SW 1271 (cell line): Measurements from ENCODE around the gene LIMA1.
"Not testable (repeated sequence)": the region's sequence is repeated elsewhere in the genome, so short reads cannot be mapped to it uniquely, and the experiment has no call there.

ENCODE experiments used
- DNase-seq, 2 experiments: peaks; one replicate each; lab custom pipeline; 2025; lab: John Stamatoyannopoulos, UW

Gene LIMA1

DNA sequence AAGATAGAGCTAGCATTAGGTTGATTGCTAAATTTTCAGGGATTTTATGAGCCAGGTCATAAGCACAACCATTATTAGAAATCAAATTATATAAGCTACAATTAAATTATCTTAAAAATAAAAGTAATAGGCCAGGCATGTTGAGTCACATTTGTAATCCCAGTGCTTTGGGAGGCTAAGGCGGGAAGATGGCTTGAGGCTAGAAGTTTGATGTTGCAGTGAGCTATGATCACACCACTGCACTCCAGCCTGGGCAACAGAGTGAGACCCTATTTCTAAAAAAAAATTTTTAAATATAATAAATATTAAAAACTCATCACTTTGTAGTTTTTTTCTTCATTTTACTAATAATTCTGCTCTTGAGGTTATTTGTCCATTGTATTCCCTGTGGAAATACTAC, 1.9 kb upstream of the LIMA1 start:
- no peak for DNase-seq

DNA sequence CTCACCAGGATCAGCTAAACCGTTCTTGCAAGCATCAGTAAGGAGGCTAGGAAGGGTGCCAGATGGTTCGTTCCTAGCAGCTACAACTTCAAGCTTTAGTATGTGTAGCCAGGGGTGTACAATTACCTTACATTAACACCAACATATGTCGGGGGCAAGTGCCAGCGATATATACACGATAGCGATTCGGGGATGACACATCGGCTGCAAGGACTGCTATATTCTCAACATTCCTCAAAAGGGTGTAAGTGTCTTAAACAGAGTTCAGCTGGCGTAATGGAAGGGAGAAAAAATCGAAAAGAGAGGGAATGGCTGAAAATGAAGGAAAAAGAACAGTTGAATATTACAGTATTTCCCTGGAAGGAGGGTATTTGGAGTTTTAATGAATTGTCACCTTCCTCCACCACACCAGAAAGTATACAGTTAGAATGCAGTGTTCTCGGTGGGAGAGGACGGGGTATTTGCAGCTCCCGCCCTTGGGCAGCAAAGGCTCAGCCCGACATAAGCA, 545 bp downstream of the LIMA1 start:
- no peak for DNase-seq

DNA sequence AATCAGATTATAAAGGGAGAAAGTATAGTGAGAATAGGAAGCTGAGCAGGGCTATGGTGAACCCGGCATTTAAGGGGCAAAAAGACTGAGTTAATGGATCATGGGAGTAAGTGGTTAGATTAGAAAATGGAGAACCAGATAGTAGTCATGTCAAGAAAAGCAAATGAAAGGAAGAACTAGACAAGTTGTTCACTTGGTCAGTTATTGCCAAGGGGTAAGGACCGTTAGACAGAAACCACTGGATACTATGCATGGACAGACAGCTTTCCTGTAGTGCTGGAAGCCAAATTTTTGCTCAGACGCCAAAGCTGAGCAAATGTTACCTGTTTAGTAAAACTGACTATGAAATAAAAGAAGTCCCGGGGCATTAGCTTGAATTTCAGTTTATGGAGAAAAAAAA, 3.8 kb downstream of the LIMA1 start:
- DNase-seq, result no peak

DNA sequence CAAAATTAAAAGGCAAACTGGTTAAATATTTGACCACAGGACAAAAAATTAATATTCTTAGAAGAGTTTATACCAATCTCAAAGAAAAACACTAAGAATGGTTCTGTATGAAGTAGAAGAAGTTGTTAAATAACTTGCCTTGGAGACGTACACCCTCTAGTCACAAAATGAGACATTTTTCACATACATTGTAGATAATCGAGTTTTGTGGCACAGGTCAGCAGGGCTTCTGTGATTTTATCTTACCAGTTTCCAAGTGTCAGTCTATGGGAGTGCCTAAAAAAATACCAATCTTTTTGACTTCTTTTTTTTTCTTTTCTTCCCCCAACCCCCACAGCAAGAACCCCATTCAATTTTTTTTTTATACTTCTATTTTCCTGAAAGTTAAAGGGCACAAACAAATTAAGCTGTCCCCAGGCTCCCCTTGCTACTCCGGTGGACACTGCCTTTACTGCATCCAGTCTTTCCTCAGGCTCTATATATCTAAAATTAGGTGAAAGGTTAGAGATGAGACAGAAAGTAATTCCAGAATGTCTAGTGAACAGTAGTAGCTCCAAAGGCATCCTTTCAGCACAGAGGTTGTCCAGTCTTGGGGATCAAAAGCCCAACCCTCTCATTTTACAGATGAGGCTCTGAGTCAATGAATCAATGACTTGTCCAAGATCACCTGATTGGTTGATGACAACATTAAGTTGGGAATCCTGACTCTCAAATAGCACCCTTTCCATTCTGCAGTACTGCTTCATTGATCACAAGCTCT, 6.2 kb downstream of the LIMA1 start:
- DNase-seq, result no peak

DNA sequence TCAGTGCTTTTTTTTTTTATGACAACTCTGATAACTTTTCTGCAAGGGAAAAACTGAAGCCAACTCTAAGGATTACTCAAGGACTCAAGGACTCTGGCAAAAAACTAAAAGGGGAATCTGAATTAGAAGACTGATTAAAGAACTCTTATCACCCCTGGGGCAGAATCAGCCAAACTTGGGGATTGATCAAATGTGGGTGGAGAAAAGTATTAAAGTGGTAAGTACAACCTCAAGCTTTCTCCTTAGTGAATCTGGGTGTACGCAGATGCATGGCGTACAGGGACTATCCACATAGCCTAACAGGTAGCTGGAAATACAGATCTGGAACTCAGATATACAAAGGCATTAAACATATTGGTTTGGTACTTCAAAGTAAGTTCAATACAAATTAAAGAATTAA, 7.3 kb downstream of the LIMA1 start:
- DNase-seq, result no peak

DNA sequence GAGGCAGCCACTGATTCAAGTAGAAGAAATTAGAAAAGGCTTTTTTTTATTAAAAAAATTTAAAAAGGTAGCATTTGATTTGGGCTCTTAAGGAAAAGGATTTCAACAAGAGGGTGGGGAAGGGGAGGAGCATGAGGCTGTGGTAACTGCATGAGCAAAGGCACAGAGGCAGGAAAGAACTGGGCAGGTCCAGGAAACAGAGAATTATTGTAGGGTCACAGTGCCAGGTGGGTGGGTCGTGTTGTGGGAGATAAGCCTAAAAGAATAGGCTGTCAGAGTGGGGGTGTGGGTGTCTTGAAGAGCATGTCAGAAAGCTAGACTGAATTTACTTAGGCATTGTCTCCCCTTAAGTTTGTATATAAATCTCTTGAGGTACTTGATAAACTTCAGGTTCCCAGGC, 7.8 kb downstream of the LIMA1 start:
- no peak for DNase-seq

DNA sequence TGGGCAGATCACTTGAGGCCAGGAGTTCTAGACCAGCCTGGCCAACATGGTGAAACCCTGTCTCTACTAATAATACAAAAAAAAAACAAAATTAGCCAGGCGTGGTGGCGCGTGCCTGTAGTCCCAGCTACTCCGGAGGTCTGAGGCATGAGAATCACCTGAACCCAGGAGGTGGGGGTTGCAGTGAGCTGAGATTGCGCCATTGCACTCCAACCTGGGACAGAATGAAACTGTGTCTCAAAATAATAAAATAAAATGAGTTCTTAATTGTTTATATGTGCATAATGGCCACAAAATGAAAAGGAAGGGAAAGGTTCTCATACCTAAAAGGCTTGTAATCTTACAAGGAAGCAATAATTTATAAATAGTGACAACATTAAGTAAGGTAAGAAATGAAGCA, 8.2 kb downstream of the LIMA1 start:
- DNase-seq, result not testable (repeated sequence)

DNA sequence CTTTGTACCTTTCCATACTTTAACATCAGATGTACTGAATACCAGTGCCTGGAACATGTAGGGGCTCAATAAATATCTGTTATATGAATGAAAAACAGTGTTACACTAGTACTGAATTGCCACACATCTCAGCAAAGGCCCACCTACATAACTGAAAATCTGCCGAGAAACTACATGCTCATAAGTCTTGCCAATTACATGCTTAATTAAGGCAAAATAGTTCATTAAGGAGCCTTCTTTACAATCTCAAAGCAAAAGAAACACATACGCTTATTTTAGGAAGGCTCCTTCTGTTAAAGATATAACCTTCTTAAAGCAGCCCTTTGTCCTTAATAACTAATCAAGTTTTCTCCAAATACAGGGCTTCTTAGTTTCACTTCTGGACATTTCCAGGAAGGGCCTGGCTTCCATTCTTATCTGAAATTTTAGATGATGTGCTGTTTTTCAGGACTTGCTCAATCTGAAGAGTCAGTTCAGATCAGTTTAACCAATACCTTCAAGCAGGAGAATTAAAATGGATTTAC, 11.5 kb downstream of the LIMA1 start:
- DNase-seq, result no peak

DNA sequence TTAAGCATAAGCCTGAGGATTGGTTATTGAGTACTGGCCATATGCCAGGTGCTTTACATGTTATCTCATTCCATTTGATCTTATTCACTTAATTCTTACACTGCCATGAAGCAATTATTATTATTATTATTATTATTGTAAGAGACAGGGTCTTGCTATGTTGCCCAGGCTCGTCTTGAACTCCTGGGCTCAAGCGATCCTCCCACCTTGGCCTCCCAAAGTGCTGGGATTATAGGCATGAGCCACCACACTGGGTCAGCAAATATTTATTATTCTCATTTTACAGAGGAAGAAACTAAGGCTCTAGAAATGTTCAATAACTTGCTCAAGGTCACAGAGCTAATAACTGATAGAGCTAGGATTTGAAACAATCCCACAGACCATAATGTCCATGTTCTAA, 14.8 kb downstream of the LIMA1 start:
- no peak for DNase-seq

DNA sequence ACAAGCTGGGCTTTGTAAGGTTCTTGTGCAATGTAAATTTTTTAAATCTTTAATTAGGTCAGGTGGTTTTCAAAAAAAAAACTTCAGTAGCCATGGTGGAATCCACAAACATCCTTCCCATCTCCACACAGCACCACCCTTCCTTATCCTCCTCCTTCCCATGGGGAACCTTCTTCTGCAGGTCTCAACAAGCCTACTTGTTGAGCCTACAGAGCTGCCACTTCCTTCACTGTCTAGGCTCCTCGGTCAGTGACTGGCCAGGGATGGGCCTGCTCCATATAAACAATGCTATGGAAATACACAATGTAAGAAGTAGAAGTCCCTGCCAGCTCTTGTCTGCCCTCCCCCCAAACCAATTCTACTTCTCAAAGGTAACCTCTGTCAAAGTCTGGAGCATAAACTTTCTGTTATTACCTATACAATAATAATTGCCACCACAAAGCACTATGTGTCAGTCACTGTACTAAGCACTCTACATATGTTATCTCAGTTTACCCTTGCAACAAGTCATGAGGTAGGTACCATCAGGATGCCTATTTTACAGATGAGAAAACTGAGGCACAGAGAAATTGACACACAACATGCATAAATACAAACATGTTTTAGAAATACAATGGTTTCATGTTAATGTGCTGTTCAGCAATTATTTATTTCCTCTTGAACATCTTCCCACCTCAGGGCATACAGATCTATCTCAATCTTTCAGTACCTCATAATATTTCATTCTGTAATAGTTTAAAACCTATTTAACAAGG, 17.4 kb downstream of the LIMA1 start:
- no peak for DNase-seq

DNA sequence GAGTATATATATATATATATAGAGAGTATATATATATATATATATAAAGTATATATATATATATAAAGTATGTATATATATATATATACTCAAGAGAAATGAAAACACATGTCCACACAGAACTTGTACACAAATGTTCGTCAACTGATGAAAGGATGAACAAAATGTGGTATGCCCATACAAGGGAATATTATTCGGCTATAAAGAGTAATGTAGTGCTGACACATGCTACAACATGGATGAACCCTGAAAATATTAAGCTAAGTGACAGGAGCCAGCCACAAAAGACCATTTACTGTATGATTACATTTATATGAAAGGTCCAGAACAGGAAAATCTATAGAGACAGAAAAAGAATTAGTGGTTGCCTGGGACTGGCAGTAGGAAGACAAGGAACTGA, 19.5 kb downstream of the LIMA1 start:
- no peak for DNase-seq

DNA sequence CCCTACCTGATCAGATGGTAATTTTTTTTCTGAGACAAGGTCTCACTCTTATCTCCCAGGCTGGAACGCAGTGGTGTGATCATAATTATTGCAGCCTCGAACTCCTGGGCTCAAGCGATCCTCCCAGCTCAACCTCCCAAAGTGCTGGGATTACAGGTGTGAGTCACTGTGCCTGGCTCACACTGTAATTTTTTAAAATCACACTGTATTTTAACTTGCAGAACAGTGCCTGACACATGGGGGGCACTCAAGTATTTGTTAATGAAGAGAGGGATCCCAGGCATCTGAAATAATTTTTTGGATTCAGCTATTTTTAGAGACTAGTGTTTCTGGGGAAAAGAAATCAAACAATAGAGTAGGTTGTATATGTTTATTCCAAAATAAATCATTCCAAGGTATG, 21.7 kb downstream of the LIMA1 start:
- DNase-seq, result no peak

DNA sequence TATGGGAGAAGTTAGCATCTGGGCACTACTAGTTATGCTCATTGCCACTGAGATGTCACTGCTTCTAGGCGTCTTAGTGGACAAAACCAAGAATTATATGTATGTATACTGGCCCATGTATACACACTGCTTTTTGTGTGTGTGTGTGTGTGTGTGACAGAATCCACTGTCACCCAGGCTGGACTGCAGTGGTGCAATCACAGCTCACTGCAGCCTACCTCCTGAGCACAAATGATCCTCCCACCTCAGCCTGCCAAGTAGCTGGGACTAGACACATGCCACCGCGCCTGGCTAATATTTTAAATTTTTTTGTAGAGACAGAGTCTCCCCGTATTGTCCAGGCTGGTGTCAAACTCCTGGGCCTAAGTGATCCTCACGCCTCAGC, 25.2 kb downstream of the LIMA1 start:
- DNase-seq, result no peak

DNA sequence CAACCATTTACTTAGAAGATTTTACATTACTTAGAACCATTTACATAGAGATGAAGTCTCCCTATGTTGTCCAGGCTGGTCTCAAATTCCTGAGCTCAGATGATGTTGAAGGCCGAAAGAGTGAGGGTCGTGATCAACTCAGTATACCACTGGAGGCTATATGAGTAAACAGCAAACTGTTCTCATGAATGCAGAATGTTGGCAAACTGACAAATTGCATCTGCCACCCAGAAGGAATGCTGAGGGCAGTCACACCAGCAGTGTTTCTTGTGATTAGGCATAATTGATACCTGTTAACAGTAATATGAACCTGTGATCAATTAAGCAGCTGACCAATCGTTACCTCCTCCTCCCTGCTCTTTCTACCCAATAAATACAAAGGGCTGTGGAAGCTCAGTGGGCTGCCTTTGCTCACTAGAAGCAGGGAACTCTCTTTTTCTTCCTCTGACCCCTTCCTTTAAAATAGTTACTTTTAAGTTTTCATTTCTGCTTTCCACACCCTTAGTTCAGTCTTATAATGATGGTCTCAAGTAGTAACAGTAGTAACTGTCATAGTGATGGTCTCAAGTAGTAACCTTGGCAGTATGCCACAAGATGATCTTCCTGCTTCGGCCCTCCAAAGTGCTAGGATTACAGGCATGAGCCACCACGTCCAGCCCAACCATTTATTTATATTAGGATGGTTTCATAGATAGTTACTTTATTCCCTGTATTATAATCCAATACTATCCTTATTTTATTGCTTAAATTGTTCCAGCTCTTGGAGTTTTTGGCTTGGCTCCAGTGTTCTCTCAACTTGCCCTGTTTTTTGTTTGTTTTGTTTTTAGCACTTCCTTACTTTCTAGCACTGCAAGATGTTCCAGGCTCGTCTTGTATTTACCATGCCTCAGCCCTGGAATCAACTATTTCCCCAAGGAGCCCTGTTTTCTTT, 25.8 kb downstream of the LIMA1 start:
- no peak for DNase-seq

DNA sequence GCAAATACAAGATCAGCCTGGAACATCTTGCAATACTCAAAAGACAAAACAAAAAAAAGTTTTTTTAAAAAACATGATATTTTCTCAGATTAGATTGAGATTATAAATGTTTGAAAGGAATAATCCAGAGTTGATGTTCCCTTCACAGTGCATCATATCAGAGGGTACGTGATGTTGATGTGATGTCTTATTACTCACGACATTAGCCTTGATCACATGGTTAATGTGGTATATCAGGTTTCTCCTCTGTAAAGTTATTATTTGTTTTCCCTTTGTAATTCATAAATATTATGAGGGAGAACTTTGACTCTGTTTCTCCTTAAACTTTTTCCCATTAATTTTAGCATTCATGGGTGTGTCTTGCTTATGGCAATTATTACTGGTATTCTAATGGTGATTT, 26.6 kb downstream of the LIMA1 start:
- no peak for DNase-seq

DNA sequence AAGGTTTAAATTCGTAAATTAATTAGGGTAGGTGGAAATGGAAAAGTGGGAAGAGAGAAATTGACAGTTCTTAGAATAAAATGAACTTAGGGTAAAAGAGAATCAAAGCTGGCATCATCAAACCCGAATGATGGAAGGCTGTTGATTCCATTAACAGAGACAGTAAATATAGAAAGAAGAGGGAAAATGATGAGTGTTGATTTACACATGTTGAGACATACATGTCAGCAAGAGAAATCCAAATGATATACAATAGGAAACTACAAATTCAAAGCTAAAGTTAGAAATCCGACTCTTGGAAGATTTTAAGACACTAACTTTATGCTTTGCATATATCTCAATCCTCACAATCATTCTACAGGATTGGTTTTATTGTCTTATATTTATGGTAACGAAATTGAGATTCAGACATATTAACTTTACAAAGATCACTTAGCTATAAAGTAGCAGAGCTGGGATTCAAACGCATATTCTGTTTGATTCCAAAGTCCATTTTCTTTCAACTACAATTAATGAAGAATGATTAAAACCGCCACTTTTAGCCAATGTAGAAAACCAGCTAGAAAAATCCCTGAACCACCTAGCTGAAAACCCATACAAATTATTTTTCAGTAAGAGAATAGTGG, 30.2 kb downstream of the LIMA1 start:
- no peak for DNase-seq

DNA sequence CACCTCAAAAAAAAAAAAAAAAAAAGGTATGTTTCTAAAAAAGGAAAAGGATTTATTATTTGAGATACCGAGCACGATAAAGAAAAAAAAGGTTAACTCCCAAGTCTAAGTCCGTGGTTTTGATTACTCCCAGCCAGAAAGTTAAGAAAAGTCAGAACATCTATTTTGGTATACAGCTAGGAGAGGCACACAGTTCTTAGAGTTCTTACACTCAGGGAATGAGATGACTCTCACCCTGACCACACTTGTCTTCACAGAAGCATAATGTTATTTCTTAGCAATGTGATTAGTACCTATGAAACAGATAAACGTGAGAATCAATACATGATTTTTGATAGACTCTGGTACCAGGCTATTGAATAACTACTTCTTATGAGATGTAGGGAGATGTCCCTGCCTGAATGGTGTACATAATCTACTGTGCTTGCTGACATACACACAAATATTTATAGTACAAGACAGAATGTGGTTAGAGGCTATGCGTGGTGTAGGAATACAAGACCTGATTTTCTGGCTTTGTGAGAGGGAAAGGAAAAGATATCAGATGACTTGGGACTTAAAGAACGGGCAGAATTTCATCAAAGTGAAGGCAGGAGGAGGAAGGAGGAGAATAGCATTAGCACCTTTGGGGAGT, 31.6 kb downstream of the LIMA1 start:
- no peak for DNase-seq

DNA sequence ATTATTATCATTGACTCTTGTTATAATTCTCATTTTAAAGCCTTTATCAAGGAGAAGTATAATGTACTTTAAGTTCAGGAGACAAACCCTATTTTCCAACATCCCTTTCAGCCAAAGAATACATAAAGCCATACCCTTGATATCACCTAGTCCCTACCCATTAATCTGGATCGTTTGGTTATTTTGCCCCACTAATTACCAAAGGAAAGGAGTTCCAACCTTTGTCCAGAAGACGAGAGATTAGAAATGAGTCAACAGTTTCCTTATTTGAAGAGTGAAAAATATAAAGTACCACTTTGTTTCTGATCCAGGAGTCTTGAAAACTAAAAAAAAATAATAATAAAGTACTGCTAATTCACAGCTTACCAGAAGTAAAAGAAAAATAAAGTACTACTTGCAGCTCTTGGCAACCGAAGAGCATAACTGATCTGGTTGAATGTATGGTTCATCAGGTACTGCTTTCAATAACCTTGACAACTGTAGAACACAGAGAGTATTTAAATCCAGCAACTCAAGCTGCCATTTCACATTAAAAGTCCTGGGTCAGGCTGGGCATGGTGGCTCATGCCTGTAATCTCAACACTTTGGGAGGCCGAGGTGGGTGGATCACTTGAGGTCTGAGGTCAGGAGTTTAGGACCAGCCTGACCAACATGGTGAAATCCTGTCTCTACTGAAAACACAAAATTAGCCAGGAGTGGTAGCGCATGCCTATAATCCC, 33.7 kb downstream of the LIMA1 start:
- no peak for DNase-seq

DNA sequence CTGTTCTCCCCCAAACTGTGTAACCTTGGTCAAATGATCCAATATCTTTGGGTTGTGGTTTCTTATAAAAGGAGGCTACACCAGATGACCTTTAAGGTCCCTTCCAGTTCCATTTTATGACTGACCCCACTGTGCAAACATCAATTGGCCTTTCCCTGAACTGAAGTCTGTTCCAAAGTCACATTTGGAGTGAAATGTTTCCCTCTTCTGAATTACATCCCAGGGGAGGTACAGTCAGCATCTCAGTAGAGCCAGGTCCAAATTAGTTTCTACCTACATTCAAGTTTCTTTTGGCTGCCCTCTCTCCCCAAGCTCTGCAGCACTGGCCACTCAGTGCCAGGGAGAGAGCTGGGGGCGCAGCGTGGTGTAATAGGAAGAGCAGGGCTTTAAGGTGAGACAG, 34.4 kb downstream of the LIMA1 start:
- DNase-seq, result no peak

DNA sequence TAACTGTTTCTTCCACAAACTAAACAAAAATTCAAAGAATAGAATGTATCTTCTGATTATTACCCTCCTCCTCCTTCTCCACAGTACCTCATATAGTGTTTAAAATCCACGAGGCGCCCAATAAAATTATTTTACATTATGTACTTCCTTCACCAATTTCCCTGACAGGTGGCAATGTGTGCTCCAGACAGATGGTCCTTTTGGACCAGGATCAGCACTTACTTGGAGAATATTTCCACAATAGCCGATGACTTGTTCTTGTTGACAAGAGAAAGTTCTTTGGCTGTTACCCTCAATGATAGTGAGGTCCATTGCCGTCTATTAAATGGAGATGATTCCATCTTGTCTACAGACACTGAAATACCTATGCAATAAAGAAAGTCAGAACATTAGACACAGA, 34.9 kb downstream of the LIMA1 start:
- no peak for DNase-seq

DNA sequence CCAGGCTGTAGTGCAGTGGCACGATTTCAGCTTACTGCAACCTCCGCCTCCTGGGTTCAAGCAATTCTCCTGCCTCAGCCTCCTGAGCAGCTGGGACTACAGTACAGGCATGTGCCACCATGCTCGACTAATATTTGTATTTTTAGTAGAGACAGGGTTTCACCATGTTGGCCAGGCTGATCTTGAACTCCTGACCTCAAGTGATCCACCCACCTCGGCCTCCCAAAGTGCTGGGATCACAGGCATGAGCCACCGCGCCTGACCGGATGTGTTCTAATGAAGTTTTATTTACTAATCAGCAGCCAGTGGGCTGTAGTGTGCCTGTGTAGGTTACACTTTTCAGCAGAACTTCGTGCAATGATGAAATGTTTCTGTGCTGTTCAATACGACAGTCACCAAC, 35.7 kb downstream of the LIMA1 start:
- DNase-seq, result not testable (repeated sequence)
